GM06990 (cell line): ENCODE measurements around the gene PNMA6E.

ENCODE experiments used
- DNase-seq: peaks from one replicate; pipeline ENCODE4 v3.0.0-alpha.2; 2011; ENCODE audit not compliant: insufficient read length; ENCODE audit errors: extremely low read depth
- H3K27me3 ChIP-seq: replicated peaks from 2 replicates; pipeline ENCODE4 v1.6.0; 2011; ENCODE audit warnings: low read length; ENCODE audit not compliant: control insufficient read depth, insufficient read depth
- H3K36me3 ChIP-seq: 2 replicates; pipeline ENCODE4 v1.5.1; 2011; ENCODE audit warnings: low read length; ENCODE audit not compliant: control insufficient read depth, insufficient read depth
- H3K4me3 ChIP-seq: replicated peaks from 2 replicates; pipeline ENCODE4 v1.5.1; 2011; ENCODE audit warnings: low read depth, mild to moderate bottlenecking, control low read depth, low read length
- TF ChIP-seq, protein P1 (sequence below): IDR thresholded peaks from 2 replicates; pipeline ENCODE4 v1.5.1; 2011; ENCODE audit warnings: low read length, control low read depth, mild to moderate bottlenecking, inconsistent platforms; ENCODE audit not compliant: insufficient read depth, poor library complexity, severe bottlenecking

Gene PNMA6E

DNA sequence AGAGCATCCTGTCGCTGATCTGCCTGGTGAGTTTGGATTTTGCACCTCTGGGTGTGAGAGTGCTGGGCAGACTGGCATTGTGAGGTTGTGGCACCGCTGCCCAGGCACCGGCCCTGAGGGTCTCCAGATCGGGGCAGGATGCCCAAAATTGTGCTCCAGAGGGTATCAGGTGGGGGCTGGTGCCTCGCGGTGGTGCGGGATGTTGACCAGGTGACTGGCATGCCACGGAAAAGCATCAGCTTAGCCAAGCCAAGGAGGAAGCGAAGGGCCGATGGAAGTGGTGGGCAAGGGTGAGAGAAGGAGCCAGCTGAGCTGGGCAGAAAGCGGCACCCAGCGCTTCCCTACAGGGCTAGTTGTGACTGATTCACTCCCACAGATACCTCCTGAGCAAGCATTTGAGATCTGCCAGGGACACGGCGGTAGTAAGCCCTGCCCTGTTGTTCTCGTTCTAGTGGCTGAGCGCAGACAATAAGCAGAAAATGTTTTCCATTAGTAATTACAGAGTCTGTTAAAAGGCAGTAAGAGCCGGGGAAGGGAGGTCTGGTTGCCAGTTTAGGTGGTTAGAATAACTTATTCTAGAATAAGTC is 10.9 kb upstream of the PNMA6E start:
- H3K36me3 ChIP-seq: no peaks in the 10 kb centered on the region
- peak overlapping the region; percentile 61 for H3K4me3 ChIP-seq
- no peaks in the 10 kb centered on the region for H3K27me3 ChIP-seq
- TF ChIP-seq, protein P1, sequence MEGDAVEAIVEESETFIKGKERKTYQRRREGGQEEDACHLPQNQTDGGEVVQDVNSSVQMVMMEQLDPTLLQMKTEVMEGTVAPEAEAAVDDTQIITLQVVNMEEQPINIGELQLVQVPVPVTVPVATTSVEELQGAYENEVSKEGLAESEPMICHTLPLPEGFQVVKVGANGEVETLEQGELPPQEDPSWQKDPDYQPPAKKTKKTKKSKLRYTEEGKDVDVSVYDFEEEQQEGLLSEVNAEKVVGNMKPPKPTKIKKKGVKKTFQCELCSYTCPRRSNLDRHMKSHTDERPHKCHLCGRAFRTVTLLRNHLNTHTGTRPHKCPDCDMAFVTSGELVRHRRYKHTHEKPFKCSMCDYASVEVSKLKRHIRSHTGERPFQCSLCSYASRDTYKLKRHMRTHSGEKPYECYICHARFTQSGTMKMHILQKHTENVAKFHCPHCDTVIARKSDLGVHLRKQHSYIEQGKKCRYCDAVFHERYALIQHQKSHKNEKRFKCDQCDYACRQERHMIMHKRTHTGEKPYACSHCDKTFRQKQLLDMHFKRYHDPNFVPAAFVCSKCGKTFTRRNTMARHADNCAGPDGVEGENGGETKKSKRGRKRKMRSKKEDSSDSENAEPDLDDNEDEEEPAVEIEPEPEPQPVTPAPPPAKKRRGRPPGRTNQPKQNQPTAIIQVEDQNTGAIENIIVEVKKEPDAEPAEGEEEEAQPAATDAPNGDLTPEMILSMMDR: no peak
- no peak for DNase-seq

DNA sequence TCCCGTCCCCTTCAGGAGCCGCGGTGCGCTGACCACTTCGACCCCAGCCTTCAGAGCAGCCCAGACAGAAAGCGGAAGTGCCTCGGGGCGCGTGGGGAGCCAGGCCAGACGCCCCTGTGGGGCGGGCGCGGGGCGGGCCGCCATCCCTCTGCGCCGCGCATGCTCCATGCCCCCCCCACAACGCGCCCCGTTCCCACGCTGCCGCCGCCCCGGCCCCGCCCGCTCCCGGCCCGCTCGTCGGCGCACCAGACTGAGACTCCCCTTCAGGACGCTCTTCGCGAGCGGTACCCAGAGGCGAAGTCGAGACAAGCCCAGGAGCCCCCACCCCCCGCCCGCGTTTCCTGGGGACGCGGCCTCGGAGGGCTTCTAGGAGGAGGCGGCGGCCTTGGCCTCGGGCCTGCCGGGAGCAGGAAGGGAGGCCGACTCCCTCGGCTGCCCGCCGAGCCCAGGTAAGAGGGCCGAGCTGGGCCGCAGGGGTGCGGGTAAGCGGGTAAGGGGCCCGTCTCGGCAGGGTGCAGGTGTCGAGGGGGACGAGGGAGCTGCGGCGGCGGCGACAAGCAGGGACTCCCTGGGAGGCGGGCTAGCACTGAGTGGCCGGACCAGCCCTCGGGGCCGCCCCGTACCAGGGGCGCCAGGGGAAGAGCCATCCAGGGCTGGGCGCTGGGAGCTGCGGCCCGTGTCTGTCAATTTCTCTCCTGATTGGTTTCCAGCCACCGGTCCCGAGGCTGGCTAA is 10.3 kb upstream of the PNMA6E start, which contains the start of gene ZFP92:
TSS of gene ZFP92 (plus strand) at position 218 of the 733 bp plus-strand sequence. CDS start 6,851 bp downstream, outside the sequence.
- Histone ChIP-seq H3K36me3 (no peaks in the 10 kb centered on the region), H3K4me3 (peak within 1 kb of the TSS; percentile 61), H3K27me3 (no peaks in the 10 kb centered on the region)
- TF ChIP-seq, protein P1: no peak
- peak; percentile 70 for DNase-seq

DNA sequence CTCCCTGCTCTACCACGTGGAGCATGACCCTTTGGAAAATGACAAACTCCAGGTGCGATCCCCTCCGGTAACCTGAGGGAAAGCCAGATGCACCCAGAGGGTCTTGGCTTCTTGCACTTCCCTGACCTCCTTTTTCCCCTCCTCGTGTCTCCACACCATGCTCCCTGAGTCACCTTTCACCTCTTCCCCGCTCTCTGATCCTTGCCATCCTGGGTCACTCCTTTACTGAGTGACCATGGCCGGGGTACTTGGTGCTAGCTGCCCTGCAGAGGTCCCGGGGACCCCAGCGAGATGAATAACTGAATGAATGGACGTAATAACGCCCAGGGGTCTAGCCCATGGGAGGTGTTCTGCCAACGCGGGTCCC is 9.7 kb upstream of the PNMA6E start:
- DNase-seq: no peak
- TF ChIP-seq, protein P1: no peak
- H3K27me3 ChIP-seq: no peaks in the 10 kb centered on the region
- peak overlapping the region; percentile 61 for H3K4me3 ChIP-seq
- no peaks in the 10 kb centered on the region for H3K36me3 ChIP-seq

DNA sequence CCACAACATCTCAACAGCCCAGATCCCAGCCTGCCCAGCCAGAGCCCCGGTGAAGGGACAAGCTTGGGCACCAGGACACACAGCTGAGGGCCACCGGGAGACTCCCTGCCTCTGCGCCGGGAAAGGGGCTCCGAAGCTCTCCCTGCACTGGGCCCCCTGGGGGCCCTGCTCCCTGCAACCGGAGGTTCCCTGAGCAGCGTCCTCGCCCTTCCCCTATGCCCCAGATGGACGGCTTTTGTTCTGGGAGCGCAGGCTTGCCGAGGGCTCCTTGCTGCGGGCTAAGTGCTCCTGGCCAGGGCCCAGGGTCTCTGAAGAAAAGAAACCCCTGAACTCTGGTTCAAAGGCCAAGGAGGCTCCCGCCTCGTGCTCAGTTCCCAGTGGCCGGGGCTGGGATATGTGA is 9.2 kb upstream of the PNMA6E start:
- no peaks in the 10 kb centered on the region for H3K36me3 ChIP-seq
- H3K4me3 ChIP-seq: no peak overlapping the region
- no peaks in the 10 kb centered on the region for H3K27me3 ChIP-seq
- no peak for DNase-seq
- TF ChIP-seq, protein P1: no peak

DNA sequence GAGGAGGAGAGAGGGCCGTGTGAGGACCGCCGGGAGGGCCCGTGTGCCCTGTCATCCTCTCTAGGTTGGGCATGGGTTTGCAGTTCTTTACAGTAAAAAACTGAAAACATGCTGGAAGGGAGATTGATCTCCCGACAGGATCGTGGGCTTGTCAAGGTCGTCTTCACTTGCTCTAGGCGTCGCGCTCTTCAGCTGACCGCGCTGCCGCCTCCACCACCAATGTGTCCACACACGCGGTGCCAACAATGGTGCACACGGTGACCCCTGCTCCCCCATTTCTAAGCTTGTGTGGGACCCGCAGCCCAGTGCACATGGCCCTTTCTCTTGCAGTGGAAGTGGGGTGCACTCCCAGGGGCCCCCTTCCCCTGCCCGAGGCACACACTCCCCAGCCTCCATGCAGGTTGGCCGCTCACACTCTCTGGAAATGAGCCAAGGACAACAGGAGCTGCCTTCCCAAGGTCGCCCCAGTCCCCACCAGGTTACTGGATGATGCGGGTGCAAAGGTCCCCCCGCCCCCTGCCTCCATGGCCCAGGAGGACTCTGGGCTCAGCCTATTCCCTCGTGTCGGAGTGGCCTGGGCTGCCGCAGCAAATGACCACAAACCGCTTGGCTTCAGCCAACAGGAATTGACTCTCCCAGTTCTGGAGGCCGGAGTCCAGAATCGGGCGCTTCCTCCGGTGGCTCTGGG is 8.4 kb upstream of the PNMA6E start:
- H3K36me3 ChIP-seq: no peaks in the 10 kb centered on the region
- no peaks in the 10 kb centered on the region for H3K27me3 ChIP-seq
- no peak overlapping the region for H3K4me3 ChIP-seq
- no peak for DNase-seq
- TF ChIP-seq, protein P1: no peak
